Upper lobe of right lung (tissue), 1 donor: Measurements from ENCODE around the gene FANCE. TPM values are rescaled to one million over a fixed set of nuclear protein-coding genes. Genes with fewer than 3 reads are reported as not detected.
A peak's percentile ranks its signal among the peaks of the same experiment; 100 is the strongest.

Source experiments
- ATAC-seq: fragments of 200-7000 bp; cut with Tn5 transposase; one replicate; pipeline ENCODE4 v1.9.1; 2020; ENCODE audit warnings: mild to moderate bottlenecking, moderate library complexity
- DNase-seq: peaks from one replicate; pipeline ENCODE4 v3.0.0-alpha.2; 2020
- H3K27ac ChIP-seq: fragments of 200-600 bp; one replicate; pipeline ENCODE4 v1.8.0; 2022
- H3K27me3 ChIP-seq: fragments of 200-600 bp; one replicate; pipeline ENCODE4 v1.8.0; 2022; ENCODE audit warnings: mild to moderate bottlenecking
- H3K36me3 ChIP-seq: fragments of 200-600 bp; one replicate; pipeline ENCODE4 v1.8.0; 2022
- H3K4me1 ChIP-seq: fragments of 200-600 bp; one replicate; pipeline ENCODE4 v1.8.0; 2022
- H3K4me3 ChIP-seq: fragments of 200-600 bp; one replicate; pipeline ENCODE4 v1.8.0; 2022; ENCODE audit warnings: mild to moderate bottlenecking
- H3K9me3 ChIP-seq: fragments of 200-600 bp; one replicate; pipeline ENCODE4 v1.8.0; 2022
- intact Hi-C: fragments of 100-400 bp; cut with DNase I; formaldehyde crosslinking; loops from one replicate; pipeline ENCODE4 v1.11.0; 2022
- long read RNA-seq: library from polyadenylated mRNA; unstranded; transcript quantifications from one replicate; pipeline ENCODE4 v2.0.0, GENCODE V29; 2021
- total RNA-seq: library from RNA; stranded (reverse); fragmentation: NEBNext Ultra II Directional; extraction: Animal tissue kit (Norgen Biotek cat#: 25700); gene quantifications from one replicate; pipeline ENCODE4 v1.2.1, GENCODE V29; 2021
- TF ChIP-seq, protein P1 (sequence below): fragments of 200-600 bp; IDR thresholded peaks from one replicate; pipeline ENCODE4 v1.8.0; 2022; ENCODE audit warnings: antibody characterized with exemption
- donor health status: DM: no; HTN: yes; CAD: no; lungs with severe emphysema.

The FANCE gene, protein sequence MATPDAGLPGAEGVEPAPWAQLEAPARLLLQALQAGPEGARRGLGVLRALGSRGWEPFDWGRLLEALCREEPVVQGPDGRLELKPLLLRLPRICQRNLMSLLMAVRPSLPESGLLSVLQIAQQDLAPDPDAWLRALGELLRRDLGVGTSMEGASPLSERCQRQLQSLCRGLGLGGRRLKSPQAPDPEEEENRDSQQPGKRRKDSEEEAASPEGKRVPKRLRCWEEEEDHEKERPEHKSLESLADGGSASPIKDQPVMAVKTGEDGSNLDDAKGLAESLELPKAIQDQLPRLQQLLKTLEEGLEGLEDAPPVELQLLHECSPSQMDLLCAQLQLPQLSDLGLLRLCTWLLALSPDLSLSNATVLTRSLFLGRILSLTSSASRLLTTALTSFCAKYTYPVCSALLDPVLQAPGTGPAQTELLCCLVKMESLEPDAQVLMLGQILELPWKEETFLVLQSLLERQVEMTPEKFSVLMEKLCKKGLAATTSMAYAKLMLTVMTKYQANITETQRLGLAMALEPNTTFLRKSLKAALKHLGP
- total RNA-seq = 10.4 TPM
- long read RNA-seq, transcript FANCE-201 (10 exons, 2,554 nt) = major isoform, 20 of 44 reads
- long read RNA-seq, partial matches to known transcripts = 4 of 44 reads
- long read RNA-seq, other reads (novel, unspliced or antisense) = 20 of 44 reads

DNA sequence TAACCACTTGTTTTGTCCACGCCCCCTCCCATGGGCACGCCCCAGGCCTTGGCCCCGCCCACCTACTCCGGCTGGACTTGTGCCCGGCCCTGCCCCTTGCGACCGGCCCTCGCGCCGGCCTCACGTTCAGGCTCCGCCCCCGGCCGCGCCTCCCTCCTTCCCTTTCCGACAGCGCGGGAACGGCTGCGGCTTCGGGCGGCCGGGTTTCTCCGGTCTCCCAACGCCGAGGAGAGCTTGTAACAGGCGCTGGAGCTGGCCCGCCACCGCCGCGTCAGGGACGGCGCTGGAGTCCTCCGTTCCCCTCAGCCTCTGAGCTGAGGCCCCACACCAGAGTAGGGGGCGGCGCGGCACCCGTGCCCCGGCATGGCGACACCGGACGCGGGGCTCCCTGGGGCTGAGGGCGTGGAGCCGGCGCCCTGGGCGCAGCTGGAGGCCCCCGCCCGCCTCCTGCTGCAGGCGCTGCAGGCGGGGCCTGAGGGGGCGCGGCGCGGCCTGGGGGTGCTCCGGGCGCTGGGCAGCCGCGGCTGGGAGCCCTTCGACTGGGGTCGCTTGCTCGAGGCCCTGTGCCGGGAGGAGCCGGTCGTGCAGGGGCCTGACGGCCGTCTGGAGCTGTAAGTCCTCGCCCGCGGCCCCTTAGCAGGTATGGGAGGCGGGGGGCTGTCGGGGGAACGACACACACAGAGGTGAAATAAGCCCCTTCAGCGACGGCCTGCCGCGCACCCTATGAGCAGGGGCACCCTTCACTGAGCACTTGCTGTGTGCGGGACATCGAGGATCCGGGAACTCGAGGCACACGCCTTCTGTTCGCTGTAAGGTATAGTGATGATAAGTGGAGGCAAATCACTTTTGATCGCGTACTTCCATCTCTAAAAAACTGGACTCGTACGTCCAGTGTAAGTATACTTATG, at the start of gene FANCE:
FANCE (plus strand) TSS at position 156 of the 908 bp plus-strand sequence; CDS start at position 364, 208 bp downstream.
- H3K27ac ChIP-seq = peak within 1 kb of the TSS; percentile 34
- DNase-seq = peak; percentile 98
- intact Hi-C loops = no loop called here
- ATAC-seq = peak; percentile 98
- H3K36me3 ChIP-seq = peaks cover 11% of the 10 kb centered on the region
- H3K4me1 ChIP-seq = peaks cover 23% of the 10 kb centered on the region
- TF ChIP-seq, protein P1, sequence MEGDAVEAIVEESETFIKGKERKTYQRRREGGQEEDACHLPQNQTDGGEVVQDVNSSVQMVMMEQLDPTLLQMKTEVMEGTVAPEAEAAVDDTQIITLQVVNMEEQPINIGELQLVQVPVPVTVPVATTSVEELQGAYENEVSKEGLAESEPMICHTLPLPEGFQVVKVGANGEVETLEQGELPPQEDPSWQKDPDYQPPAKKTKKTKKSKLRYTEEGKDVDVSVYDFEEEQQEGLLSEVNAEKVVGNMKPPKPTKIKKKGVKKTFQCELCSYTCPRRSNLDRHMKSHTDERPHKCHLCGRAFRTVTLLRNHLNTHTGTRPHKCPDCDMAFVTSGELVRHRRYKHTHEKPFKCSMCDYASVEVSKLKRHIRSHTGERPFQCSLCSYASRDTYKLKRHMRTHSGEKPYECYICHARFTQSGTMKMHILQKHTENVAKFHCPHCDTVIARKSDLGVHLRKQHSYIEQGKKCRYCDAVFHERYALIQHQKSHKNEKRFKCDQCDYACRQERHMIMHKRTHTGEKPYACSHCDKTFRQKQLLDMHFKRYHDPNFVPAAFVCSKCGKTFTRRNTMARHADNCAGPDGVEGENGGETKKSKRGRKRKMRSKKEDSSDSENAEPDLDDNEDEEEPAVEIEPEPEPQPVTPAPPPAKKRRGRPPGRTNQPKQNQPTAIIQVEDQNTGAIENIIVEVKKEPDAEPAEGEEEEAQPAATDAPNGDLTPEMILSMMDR = no peak
- no peaks in the 10 kb centered on the region for H3K9me3 ChIP-seq
- peak within 1 kb of the TSS; percentile 76 for H3K4me3 ChIP-seq
- no peaks in the 10 kb centered on the region for H3K27me3 ChIP-seq

DNA sequence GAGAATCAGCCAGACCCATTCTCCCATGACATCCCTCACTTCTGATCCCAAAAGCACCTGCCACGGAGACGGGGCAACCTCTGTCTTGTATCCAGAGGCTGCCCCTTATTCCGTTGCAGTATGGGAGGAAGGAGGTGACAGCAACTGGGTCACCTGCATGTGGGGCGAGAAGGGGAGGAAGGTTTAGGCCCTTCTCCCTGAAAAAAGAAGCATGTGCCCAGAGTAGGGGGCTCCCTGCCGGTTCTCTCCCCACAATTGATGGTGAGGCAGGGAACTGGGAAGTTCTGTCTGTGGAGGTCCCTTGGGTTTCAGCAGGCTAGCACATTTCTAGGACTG, 49.3 kb upstream of the FANCE start:
- ATAC-seq (no peak), DNase-seq (no peak)
- H3K4me1 ChIP-seq = peaks cover 7% of the 10 kb centered on the region
- intact Hi-C loops = no loop called here
- H3K36me3 ChIP-seq = no peaks in the 10 kb centered on the region
- no peaks in the 10 kb centered on the region for H3K27me3 ChIP-seq
- H3K9me3 ChIP-seq = no peaks in the 10 kb centered on the region
- H3K27ac ChIP-seq = no peak overlapping the region
- H3K4me3 ChIP-seq = no peak overlapping the region
- TF ChIP-seq, protein P1 = no peak

DNA sequence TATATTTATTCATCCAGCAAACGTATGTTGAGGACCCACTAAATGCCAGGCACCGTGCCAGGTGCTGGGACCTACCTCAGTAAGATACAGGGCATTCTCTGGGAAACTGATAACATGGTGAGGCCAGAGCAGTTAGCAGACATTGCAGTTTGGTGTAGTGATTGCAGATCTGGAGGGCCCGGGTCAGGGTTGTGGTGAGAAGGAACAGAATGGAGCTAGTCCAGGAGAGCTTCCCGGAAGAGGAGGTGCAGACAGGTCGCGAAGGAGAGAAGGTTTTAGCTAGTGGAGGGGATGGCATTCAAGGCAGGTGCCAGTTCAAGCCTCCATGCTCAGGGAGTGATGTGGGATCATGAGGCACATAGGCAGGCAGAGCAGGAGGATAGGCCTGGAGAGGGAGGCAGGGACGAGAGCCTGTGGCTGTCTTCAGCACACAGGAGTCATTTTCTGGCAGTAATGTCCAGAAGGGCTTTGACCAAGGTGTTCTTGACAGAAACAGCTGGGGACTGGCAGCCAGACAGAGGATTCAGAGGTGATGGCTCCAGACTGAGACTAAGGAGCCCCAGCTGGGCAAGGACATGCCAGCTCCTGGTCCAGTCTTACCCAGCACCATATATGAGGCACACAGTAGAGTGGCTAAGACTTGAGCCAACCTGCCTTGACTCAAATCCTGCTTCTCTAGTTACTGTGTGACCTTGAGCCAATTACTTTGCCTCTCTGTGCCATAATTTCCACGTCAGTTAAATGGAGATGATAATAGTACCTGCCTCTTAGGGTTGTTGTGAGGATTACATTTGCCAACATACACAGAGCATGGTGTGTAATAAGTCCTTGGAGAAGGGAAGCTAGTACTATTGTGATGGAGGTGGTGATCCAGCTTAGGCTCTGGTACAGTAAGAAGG, 48.3 kb upstream of the FANCE start:
- no peak for ATAC-seq
- H3K36me3 ChIP-seq = no peaks in the 10 kb centered on the region
- H3K4me3 ChIP-seq = no peak overlapping the region
- H3K27me3 ChIP-seq = no peaks in the 10 kb centered on the region
- intact Hi-C loops = no loop called here
- H3K27ac ChIP-seq = no peak overlapping the region
- no peak for DNase-seq
- H3K4me1 ChIP-seq = peaks cover 7% of the 10 kb centered on the region
- TF ChIP-seq, protein P1 = no peak
- no peaks in the 10 kb centered on the region for H3K9me3 ChIP-seq

DNA sequence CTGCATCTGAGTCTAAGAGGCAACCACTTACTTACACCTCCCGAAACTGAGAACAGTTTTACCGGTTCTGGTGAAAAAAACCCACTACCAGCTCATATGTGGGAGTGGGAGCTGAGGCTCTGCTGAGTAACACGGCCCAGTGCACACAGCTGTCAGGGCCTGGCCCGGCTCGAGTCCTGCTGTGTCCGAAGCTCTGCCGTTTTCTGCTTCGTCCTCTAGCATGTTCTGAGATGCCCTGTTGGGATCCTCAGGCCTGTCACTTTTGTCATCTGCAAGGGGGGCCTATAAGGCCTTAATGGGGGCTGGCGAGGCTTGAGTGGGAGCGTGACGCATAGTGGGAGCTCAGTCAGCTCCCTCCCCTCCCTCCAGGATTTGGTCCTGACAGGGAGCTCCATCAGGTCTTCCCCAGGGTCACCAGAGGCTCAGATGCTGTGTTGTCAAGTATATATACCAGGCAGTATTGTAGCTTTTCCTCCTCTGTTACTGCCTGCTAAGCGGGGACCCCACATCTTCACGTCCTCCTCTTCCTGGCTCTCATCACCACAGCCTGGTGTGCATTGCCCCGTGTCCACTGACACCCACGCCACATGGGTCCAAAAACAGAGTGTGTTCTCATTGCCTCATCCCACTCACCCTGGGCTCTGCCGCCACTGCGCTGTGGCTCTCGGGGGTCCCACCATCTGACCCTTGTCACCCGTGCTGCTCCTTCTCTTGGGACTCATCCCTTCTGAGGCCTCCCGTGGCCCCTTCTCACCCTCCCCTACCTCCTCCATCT, 45.2 kb upstream of the FANCE start:
- Histone ChIP-seq H3K4me1 (peaks cover 7% of the 10 kb centered on the region), H3K36me3 (peaks cover 11% of the 10 kb centered on the region), H3K4me3 (no peak overlapping the region), H3K27ac (no peak overlapping the region), H3K27me3 (no peaks in the 10 kb centered on the region), H3K9me3 (no peaks in the 10 kb centered on the region)
- TF ChIP-seq, protein P1 = no peak
- intact Hi-C loops = no loop called here
- ATAC-seq (no peak), DNase-seq (no peak)
